MM.1S (cell line): Measurements from ENCODE around the gene AUTS2.

ENCODE experiments used
- EZH2 ChIP-seq: fragments of 300-600 bp; sonication (generic); optimal IDR thresholded peaks from 2 replicates; pipeline ENCODE3; 2017; ENCODE audit warnings: low read depth, mild to moderate bottlenecking, antibody characterized with exemption, low read length, mixed read lengths
- EZH2phosphoT487 ChIP-seq: fragments of 300-600 bp; sonication (generic); IDR thresholded peaks from 2 replicates; pipeline ENCODE4 v1.6.1; 2018; ENCODE audit warnings: antibody characterized with exemption, low read length
- TF ChIP-seq, protein P1 (sequence below): fragments of 300-600 bp; sonication (generic); IDR thresholded peaks from 2 replicates; pipeline ENCODE4 v1.5.1; 2016; ENCODE audit warnings: antibody characterized with exemption, low read length, mixed read lengths

DNA sequence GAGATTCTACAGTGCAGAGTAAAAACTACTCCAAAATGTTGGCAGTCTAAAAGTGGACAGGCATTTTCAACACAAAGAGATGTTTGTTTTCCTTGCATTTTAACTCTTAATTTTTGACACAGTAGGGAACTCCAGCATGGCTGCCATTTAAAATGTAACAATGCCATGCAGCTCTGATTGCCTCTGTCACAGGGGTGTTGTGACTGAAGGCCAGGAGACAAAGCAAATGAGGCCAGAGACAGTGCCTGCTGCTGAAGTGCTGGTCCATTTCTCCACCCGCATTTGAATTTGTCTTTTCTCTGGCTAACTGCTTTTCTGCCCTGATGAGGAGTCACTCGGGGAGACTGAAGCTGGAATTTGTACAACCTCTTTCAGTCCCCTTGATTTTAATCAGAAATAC lies 823.0 kb downstream of the AUTS2 start:
- TF ChIP-seq, protein P1, sequence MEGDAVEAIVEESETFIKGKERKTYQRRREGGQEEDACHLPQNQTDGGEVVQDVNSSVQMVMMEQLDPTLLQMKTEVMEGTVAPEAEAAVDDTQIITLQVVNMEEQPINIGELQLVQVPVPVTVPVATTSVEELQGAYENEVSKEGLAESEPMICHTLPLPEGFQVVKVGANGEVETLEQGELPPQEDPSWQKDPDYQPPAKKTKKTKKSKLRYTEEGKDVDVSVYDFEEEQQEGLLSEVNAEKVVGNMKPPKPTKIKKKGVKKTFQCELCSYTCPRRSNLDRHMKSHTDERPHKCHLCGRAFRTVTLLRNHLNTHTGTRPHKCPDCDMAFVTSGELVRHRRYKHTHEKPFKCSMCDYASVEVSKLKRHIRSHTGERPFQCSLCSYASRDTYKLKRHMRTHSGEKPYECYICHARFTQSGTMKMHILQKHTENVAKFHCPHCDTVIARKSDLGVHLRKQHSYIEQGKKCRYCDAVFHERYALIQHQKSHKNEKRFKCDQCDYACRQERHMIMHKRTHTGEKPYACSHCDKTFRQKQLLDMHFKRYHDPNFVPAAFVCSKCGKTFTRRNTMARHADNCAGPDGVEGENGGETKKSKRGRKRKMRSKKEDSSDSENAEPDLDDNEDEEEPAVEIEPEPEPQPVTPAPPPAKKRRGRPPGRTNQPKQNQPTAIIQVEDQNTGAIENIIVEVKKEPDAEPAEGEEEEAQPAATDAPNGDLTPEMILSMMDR = no peak
- no peak for TF ChIP-seq EZH2
- no peak for TF ChIP-seq EZH2phosphoT487
